ENCODE measurements around the gene RPL9. TPM values are rescaled to one million over a fixed set of nuclear protein-coding genes. Genes with fewer than 3 reads are reported as not detected.
A peak's percentile ranks its signal among the peaks of the same experiment; 100 is the strongest.

Gene RPL9
- total and polyA plus RNA-seq, 2 donors (not counting 1 experiment from before 2014, with no cell fraction given), result 2,031 to 2,407 TPM

GRCh38 chr4:39446483-39446841 lies 12.3 kb downstream of the RPL9 start:
- Histone ChIP-seq H3K4me2 (replicated peaks; ENCODE audit: low read depth, low read length, poor library complexity, severe bottlenecking) (peak overlapping the region; percentile 89), H3K9me3 (ENCODE audit: control extremely low read depth in 1 of 3, control insufficient read depth in 2 of 3, insufficient read depth in 1 of 3, low read length in 2 of 3) (peaks cover 0 to 11% (median 0%) of the 10 kb centered on the region in 3 donors), H3K36me3 (replicated peaks in 1 of 2; ENCODE audit: control extremely low read depth in 1 of 2, control insufficient read depth in 1 of 2, extremely low read depth in 1 of 2, insufficient read depth in 2 of 2, low read length in 1 of 2) (peaks cover 0 to 7% of the 10 kb centered on the region in 2 experiments), H3K4me1 (ENCODE audit: control insufficient read depth in 2 of 2, insufficient read depth in 2 of 2, low read length in 2 of 2) (peaks cover 13 to 18% of the 10 kb centered on the region in 2 donors), H3K79me2 (ENCODE audit: control insufficient read depth, insufficient read depth, low read length) (no peaks in the 10 kb centered on the region), H3K9ac (ENCODE audit: low read length) (peak overlapping the region; percentile 64), H3K27me3 (replicated peaks in 1 of 4; ENCODE audit: control extremely low read depth in 1 of 4, control insufficient read depth in 3 of 4, insufficient read depth in 4 of 4, low read length in 3 of 4) (no peaks in the 10 kb centered on the region), H4K20me1 (ENCODE audit: control insufficient read depth, insufficient read depth, low read length, poor library complexity, severe bottlenecking) (no peaks in the 10 kb centered on the region), H3K27ac (ENCODE audit: low read length in 2 of 2) (peak overlapping the region; percentile 69), H2AFZ (ENCODE audit: insufficient read depth, low read depth, low read length, poor library complexity, severe bottlenecking) (peak overlapping the region; percentile 66), H3K4me3 (ENCODE audit: control extremely low read depth in 1 of 5, extremely low read depth in 1 of 5, insufficient read depth in 1 of 5, low read depth in 2 of 5, low read length in 4 of 5) (peak overlapping the region in 4 of 5 experiments; percentile 47 to 64 (median 54))
- DNase-seq (no peak), ATAC-seq (ENCODE audit: low read depth) (no peak)
- WGBS (ENCODE audit: insufficient coverage), result 92% methylated on average over 20 of the region's 20 CpGs
- TF ChIP-seq CTCF (IDR thresholded peaks at IDR 0.05) (no peak), EZH2 (IDR thresholded peaks at IDR 0.05; ENCODE audit: borderline replicate concordance, insufficient read depth, low read depth, low read length, poor library complexity, severe bottlenecking) (no peak)
- H3K4me3 Mint-ChIP-seq, result peak overlapping the region; percentile 89
- H3K27ac Mint-ChIP-seq, result peak overlapping the region; percentile 91
- H3K4me1 Mint-ChIP-seq, result peaks cover 23% of the 10 kb centered on the region
- intact Hi-C loops (cut with micrococcal nuclease), result loop anchor here (2.0 kb wide), 3 partner anchors 80 to 264 kb away; partner anchors contain the start of genes RFC1 and WDR19
- H3K9me3 Mint-ChIP-seq (ENCODE audit: insufficient read depth), result no peaks in the 10 kb centered on the region
- POLR2A ChIA-PET, result interaction anchor here (0.6 to 2.7 kb wide), 4 partner anchors 9 to 188 kb away, joined by 3 to 23 read pairs (median 6); partner anchors contain the start of genes LIAS and RPL9
- CTCF ChIA-PET, result interaction anchor here (1.1 to 3.4 kb wide), 4 partner anchors 10 to 80 kb away, joined by 4 to 13 read pairs (median 5); partner anchors contain the start of genes LIAS, RFC1 and RPL9
- H3K27me3 Mint-ChIP-seq, result no peaks in the 10 kb centered on the region

DNA sequence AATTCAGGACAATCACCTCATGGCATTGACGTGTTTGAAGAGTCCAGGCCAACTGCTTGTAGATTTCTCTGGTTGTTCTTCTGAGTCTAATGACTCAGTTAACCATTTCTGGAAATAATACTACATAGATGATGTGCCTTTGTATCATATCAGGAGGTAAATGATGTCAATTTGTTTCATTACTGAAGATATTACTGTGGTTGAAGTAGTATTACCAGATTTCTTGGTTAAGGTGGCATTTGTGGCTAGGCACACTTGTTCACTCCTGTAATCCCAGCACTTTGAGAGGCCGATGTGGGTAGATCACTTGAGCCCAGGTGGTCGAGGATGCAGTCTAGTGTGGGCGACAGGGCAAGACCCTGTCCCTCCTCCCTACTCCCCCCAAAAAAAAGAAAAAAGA lies 15.7 kb downstream of the RPL9 start:
- no peak for TF ChIP-seq CTCF (IDR thresholded peaks at IDR 0.05)
- no peak for TF ChIP-seq EZH2 (IDR thresholded peaks at IDR 0.05; ENCODE audit: borderline replicate concordance, insufficient read depth, low read depth, low read length, poor library complexity, severe bottlenecking)
- Histone ChIP-seq H3K4me1 (ENCODE audit: control insufficient read depth in 2 of 2, insufficient read depth in 2 of 2, low read length in 2 of 2) (peaks cover 13 to 18% of the 10 kb centered on the region in 2 donors), H2AFZ (ENCODE audit: insufficient read depth, low read depth, low read length, poor library complexity, severe bottlenecking) (no peak overlapping the region), H4K20me1 (ENCODE audit: control insufficient read depth, insufficient read depth, low read length, poor library complexity, severe bottlenecking) (no peaks in the 10 kb centered on the region), H3K79me2 (ENCODE audit: control insufficient read depth, insufficient read depth, low read length) (no peaks in the 10 kb centered on the region), H3K4me2 (replicated peaks; ENCODE audit: low read depth, low read length, poor library complexity, severe bottlenecking) (no peak overlapping the region), H3K27me3 (replicated peaks in 1 of 4; ENCODE audit: control extremely low read depth in 1 of 4, control insufficient read depth in 3 of 4, insufficient read depth in 4 of 4, low read length in 3 of 4) (no peaks in the 10 kb centered on the region), H3K9me3 (ENCODE audit: control extremely low read depth in 1 of 3, control insufficient read depth in 2 of 3, insufficient read depth in 1 of 3, low read length in 2 of 3) (peaks cover 0 to 11% (median 0%) of the 10 kb centered on the region in 3 donors), H3K9ac (ENCODE audit: low read length) (no peak overlapping the region), H3K4me3 (ENCODE audit: control extremely low read depth in 1 of 5, extremely low read depth in 1 of 5, insufficient read depth in 1 of 5, low read depth in 2 of 5, low read length in 4 of 5) (no peak overlapping the region), H3K36me3 (replicated peaks in 1 of 2; ENCODE audit: control extremely low read depth in 1 of 2, control insufficient read depth in 1 of 2, extremely low read depth in 1 of 2, insufficient read depth in 2 of 2, low read length in 1 of 2) (no peaks in the 10 kb centered on the region), H3K27ac (ENCODE audit: low read length in 2 of 2) (no peak overlapping the region)
- ChIA-PET POLR2A (interaction anchor here (0.7 kb wide), 1 partner anchor 173 kb away, joined by 3 read pairs; no protein-coding TSS in a partner anchor), CTCF (no interaction called here)
- DNase-seq (no peak), ATAC-seq (ENCODE audit: low read depth) (no peak)
- peaks cover 19% of the 10 kb centered on the region for H3K4me1 Mint-ChIP-seq
- intact Hi-C loops (cut with micrococcal nuclease), result no loop called here
- no CpG with 5 or more reads among the region's 4 CpGs for WGBS (ENCODE audit: insufficient coverage)
- H3K27ac Mint-ChIP-seq, result no peak overlapping the region
- no peaks in the 10 kb centered on the region for H3K27me3 Mint-ChIP-seq
- H3K9me3 Mint-ChIP-seq (ENCODE audit: insufficient read depth), result no peaks in the 10 kb centered on the region
- H3K4me3 Mint-ChIP-seq, result no peak overlapping the region

Measured in B cell (primary cell).